CD4-positive, alpha-beta T cell treated with Interleukin-6 for 4 hours (primary cell): ENCODE measurements around the gene SCART1.
"Not testable (repeated sequence)": the region's sequence is repeated elsewhere in the genome, so short reads cannot be mapped to it uniquely, and the experiment has no call there.

ENCODE experiments used
- DNase-seq: peaks from one replicate; pipeline ENCODE4 v3.0.0-alpha.2; 2020; ENCODE audit warnings: mixed read lengths

The SCART1 gene

GRCh38 chr10:133474665-133475424 is 21.1 kb downstream of the SCART1 start:
- DNase-seq = no peak

- peak; percentile 48 for DNase-seq
These were observed 21.6 kb downstream of the SCART1 start for GRCh38 chr10:133475425-133475734.

- peak; percentile 14 for DNase-seq
These were observed 22.3 kb downstream of the SCART1 start for GRCh38 chr10:133475821-133476640.

GRCh38 chr10:133476641-133476990 is 22.9 kb downstream of the SCART1 start:
- DNase-seq = no peak

- no peak for DNase-seq
These were observed 27.4 kb downstream of the SCART1 start for GRCh38 chr10:133481086-133481643.

GRCh38 chr10:133481657-133482056 is 27.9 kb downstream of the SCART1 start:
- no peak for DNase-seq

GRCh38 chr10:133484818-133485217 is 31.1 kb downstream of the SCART1 start:
- no peak for DNase-seq

- DNase-seq = no peak
These were observed 33.3 kb downstream of the SCART1 start for GRCh38 chr10:133487085-133487484.

GRCh38 chr10:133488354-133488753 is 34.6 kb downstream of the SCART1 start:
- no peak for DNase-seq

GRCh38 chr10:133489816-133490588 is 36.3 kb downstream of the SCART1 start:
- DNase-seq = no peak

- not testable (repeated sequence) for DNase-seq
These were observed 39.8 kb downstream of the SCART1 start for GRCh38 chr10:133493562-133493961.

GRCh38 chr10:133497363-133497762 is 43.6 kb downstream of the SCART1 start:
- DNase-seq = not testable (repeated sequence)

GRCh38 chr10:133499176-133499575 is 45.4 kb downstream of the SCART1 start:
- not testable (repeated sequence) for DNase-seq

- DNase-seq = not testable (repeated sequence)
These were observed 47.2 kb downstream of the SCART1 start for GRCh38 chr10:133500897-133501296.

GRCh38 chr10:133509700-133510099 is 56.0 kb downstream of the SCART1 start:
- DNase-seq = no peak

- DNase-seq = no peak
These were observed 57.7 kb downstream of the SCART1 start for GRCh38 chr10:133511408-133511807.

- no peak for DNase-seq
These were observed 58.3 kb downstream of the SCART1 start for GRCh38 chr10:133511907-133512528.

GRCh38 chr10:133515471-133515870 is 61.7 kb downstream of the SCART1 start:
- DNase-seq = no peak

- DNase-seq = no peak
These were observed 62.3 kb downstream of the SCART1 start for GRCh38 chr10:133516057-133516456.

GRCh38 chr10:133518517-133518916 is 64.8 kb downstream of the SCART1 start:
- DNase-seq = not testable (repeated sequence)
